PC-3 (cell line): ENCODE results near the gene PKIG. TPM values are rescaled to one million over a fixed set of nuclear protein-coding genes. Genes with fewer than 3 reads are reported as not detected.

Experiments
- ATAC-seq: fragments of 200-7000 bp; cut with Tn5 transposase; 2 replicates; pipeline ENCODE4 v1.9.1; 2020; ENCODE audit warnings: mild to moderate bottlenecking, moderate library complexity
- BruUV-seq: library from RNA; stranded (reverse); fragments of 400-500 nt; replicated peaks from 2 replicates; lab custom pipeline; 2021; lab: Mats Ljungman, UMichigan
- CTCF ChIA-PET: fragments of 300-600 bp; sonication (Branson Sonifier 250); formaldehyde crosslinking; loops from one replicate; lab custom pipeline; 2022; ENCODE audit warnings: antibody characterized with exemption; lab: Charles Lee
- POLR2A ChIA-PET: fragments of 300-600 bp; sonication (Branson Sonifier 250); formaldehyde crosslinking; loops from one replicate; lab custom pipeline; 2022; ENCODE audit warnings: antibody characterized with exemption; ENCODE audit not compliant: unreplicated experiment; lab: Charles Lee
- DNase-seq: peaks from one replicate; pipeline ENCODE4 v3.0.0-alpha.2; 2015
- H2AFZ ChIP-seq: fragments of 300-600 bp; sonication (generic); 2 replicates; pipeline ENCODE4 v1.6.0; 2016; ENCODE audit warnings: antibody characterized with exemption, low read length
- H3F3A ChIP-seq: fragments of 300-600 bp; sonication (generic); one replicate; pipeline ENCODE4 v1.6.0; 2017; ENCODE audit warnings: antibody characterized with exemption, low read length, control low read depth, mild to moderate bottlenecking; ENCODE audit not compliant: unreplicated experiment
- H3K27ac ChIP-seq: fragments of 300-600 bp; sonication (generic); 2 replicates; pipeline ENCODE4 v1.5.1; 2016; ENCODE audit warnings: mild to moderate bottlenecking, low read length
- H3K27me3 ChIP-seq: fragments of 300-600 bp; sonication (generic); 2 replicates; pipeline ENCODE4 v1.6.1; 2016; ENCODE audit warnings: low read length, mixed read lengths
- H3K36me3 ChIP-seq: fragments of 300-600 bp; sonication (generic); 2 replicates; pipeline ENCODE4 v1.6.1; 2016; ENCODE audit warnings: low read depth, mixed run types, low read length, mixed read lengths
- H3K4me1 ChIP-seq: fragments of 300-600 bp; sonication (generic); 2 replicates; pipeline ENCODE4 v1.5.1; 2016; ENCODE audit warnings: low read length; ENCODE audit not compliant: insufficient read depth
- H3K4me2 ChIP-seq: fragments of 300-600 bp; sonication (generic); 2 replicates; pipeline ENCODE4 v1.6.0; 2016; ENCODE audit warnings: low read length
- H3K4me3 ChIP-seq: fragments of 300-600 bp; sonication (generic); 2 replicates; pipeline ENCODE4 v1.5.1; 2016; ENCODE audit warnings: mild to moderate bottlenecking, low read length, mixed read lengths
- H3K79me2 ChIP-seq: fragments of 300-600 bp; sonication (generic); 2 replicates; pipeline ENCODE4 v1.6.1; 2017; ENCODE audit warnings: low read length, mixed read lengths
- H3K9ac ChIP-seq: fragments of 300-600 bp; sonication (generic); 2 replicates; pipeline ENCODE4 v1.6.0; 2016; ENCODE audit warnings: mild to moderate bottlenecking, low read length
- H3K9me2 ChIP-seq: fragments of 300-600 bp; sonication (generic); replicated peaks from 2 replicates; pipeline ENCODE4 v1.6.1; 2016; ENCODE audit warnings: mixed run types, low read length, mixed read lengths
- H3K9me3 ChIP-seq: fragments of 300-600 bp; sonication (generic); 2 replicates; pipeline ENCODE4 v1.6.1; 2016; ENCODE audit warnings: low read length, mixed read lengths
- H4K20me1 ChIP-seq: fragments of 300-600 bp; sonication (generic); 2 replicates; pipeline ENCODE4 v1.6.1; 2016; ENCODE audit warnings: low read length, mixed read lengths
- EZH2phosphoT487 ChIP-seq: fragments of 300-600 bp; sonication (generic); IDR thresholded peaks from 2 replicates; pipeline ENCODE4 v1.6.1; 2018; ENCODE audit warnings: mild to moderate bottlenecking, antibody characterized with exemption, low read length, borderline replicate concordance
- intact Hi-C: fragments of 100-400 bp; cut with micrococcal nuclease; formaldehyde crosslinking; loops from 2 replicates; pipeline ENCODE4 v1.9.0; 2023
- total RNA-seq: library from RNA; depleted of rRNA; stranded (reverse); fragments of >200 nt; gene quantifications from 2 replicates; pipeline ENCODE4 v1.2.3, GENCODE V29; 2014
- TF ChIP-seq, protein P1 (sequence below): fragments of 300-600 bp; sonication (generic); conservative IDR thresholded peaks from 2 replicates; pipeline ENCODE4 v1.5.1; 2017; ENCODE audit warnings: antibody characterized with exemption, low read depth, mild to moderate bottlenecking, low read length

The PKIG gene
- total RNA-seq, 1 experiment from 2014 or later = 47.5 TPM

DNA sequence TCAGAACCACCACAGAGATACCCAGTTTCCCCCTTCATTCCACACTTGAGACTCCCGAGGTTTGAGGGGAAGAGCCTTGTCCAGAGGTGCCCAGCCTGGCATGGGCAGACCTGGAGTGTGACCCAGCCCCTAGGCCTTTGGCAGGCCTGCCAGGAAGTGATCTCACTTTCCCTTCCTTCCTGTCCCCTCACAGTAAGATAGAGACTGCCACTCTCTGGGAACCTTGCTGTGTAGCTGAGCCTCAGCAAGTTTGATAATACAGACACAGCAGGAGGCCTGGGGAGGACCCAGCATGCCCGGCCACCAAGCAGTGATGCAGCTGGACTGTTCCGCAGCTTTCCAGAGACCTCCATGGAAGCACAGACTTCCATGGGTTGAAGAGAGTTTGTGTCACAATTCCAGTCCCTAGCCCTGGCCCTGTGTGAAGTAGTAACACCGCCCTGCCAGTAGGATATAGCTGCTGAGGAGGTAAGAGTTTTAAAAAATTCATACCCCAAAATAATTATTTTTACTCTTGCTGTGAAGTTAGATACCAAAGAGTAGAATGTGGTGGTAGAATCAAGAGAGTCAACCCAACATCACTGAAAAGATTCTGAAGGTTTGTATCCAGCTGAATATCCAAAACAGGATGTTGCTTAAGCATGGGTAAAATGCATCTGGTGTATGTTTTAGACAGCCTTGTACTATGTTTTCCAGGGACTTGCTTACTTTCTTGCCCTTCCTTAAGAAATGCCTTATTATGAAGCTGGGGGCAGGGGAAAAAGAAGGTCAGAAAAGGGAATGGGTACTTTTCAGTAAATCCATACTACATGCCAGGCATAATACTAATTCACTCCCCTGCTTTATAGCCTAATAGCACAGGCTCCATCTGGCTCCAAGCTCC is 16.3 kb downstream of the PKIG start:
- ChIA-PET CTCF (no interaction called here), POLR2A (no interaction called here)
- ATAC-seq (peak; percentile 47; the same call in 1 of the 2 replicates), DNase-seq (peak; percentile 26)
- no peaks in the 10 kb centered on the region for H4K20me1 ChIP-seq
- H2AFZ ChIP-seq = no peak overlapping the region
- peak overlapping the region; percentile 5; the same call in 1 of the 2 replicates for H3K9ac ChIP-seq
- H3K79me2 ChIP-seq = no peaks in the 10 kb centered on the region
- H3K36me3 ChIP-seq = no peaks in the 10 kb centered on the region
- intact Hi-C loops = no loop called here
- no peaks in the 10 kb centered on the region for H3F3A ChIP-seq
- no peak overlapping the region for H3K4me3 ChIP-seq
- H3K27me3 ChIP-seq = no peaks in the 10 kb centered on the region
- BruUV-seq = no TSS peak
- H3K4me2 ChIP-seq = no peak overlapping the region; the same call in 1 of the 2 replicates
- H3K9me3 ChIP-seq = no peaks in the 10 kb centered on the region
- peak overlapping the region; percentile 16; the same call in 1 of the 2 replicates for H3K27ac ChIP-seq
- no peaks in the 10 kb centered on the region for H3K9me2 ChIP-seq
- H3K4me1 ChIP-seq = peaks cover 50% of the 10 kb centered on the region
- TF ChIP-seq, protein P1, sequence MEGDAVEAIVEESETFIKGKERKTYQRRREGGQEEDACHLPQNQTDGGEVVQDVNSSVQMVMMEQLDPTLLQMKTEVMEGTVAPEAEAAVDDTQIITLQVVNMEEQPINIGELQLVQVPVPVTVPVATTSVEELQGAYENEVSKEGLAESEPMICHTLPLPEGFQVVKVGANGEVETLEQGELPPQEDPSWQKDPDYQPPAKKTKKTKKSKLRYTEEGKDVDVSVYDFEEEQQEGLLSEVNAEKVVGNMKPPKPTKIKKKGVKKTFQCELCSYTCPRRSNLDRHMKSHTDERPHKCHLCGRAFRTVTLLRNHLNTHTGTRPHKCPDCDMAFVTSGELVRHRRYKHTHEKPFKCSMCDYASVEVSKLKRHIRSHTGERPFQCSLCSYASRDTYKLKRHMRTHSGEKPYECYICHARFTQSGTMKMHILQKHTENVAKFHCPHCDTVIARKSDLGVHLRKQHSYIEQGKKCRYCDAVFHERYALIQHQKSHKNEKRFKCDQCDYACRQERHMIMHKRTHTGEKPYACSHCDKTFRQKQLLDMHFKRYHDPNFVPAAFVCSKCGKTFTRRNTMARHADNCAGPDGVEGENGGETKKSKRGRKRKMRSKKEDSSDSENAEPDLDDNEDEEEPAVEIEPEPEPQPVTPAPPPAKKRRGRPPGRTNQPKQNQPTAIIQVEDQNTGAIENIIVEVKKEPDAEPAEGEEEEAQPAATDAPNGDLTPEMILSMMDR = peak; percentile 33; the same call in 1 of the 2 replicates
- no peak for TF ChIP-seq EZH2phosphoT487

DNA sequence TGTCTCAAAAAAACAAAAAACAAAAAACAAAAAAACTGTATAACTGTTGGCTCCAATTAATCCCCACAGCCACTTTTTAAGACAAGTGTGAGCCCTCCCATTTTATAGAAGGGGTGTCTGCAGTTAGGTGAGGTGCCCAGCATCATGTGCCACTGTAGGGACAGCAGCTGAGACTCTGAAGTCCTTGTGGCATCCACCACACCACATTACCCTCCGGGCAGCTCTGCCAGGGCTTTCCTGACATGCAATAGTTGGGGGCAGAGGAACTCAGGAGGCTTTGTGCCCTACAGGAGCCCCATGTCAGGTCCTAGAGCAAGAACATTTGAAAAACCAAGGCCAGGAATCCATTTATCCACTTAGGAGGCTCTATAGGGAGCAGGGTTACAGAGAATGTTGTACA is 17.3 kb downstream of the PKIG start:
- H3K4me3 ChIP-seq = no peak overlapping the region
- no peak overlapping the region for H2AFZ ChIP-seq
- no peak for DNase-seq
- H3K9ac ChIP-seq = no peak overlapping the region
- H4K20me1 ChIP-seq = no peaks in the 10 kb centered on the region
- no TSS peak for BruUV-seq
- no peak for ATAC-seq
- no peak overlapping the region for H3K27ac ChIP-seq
- H3K9me3 ChIP-seq = no peaks in the 10 kb centered on the region
- no peaks in the 10 kb centered on the region for H3K36me3 ChIP-seq
- POLR2A ChIA-PET = no interaction called here
- TF ChIP-seq, protein P1 = no peak
- TF ChIP-seq EZH2phosphoT487 = no peak
- H3F3A ChIP-seq = no peaks in the 10 kb centered on the region
- CTCF ChIA-PET = no interaction called here
- no peaks in the 10 kb centered on the region for H3K79me2 ChIP-seq
- no peak overlapping the region for H3K4me2 ChIP-seq
- no peaks in the 10 kb centered on the region for H3K27me3 ChIP-seq
- H3K4me1 ChIP-seq = peaks cover 39% of the 10 kb centered on the region
- intact Hi-C loops = no loop called here
- no peaks in the 10 kb centered on the region for H3K9me2 ChIP-seq

DNA sequence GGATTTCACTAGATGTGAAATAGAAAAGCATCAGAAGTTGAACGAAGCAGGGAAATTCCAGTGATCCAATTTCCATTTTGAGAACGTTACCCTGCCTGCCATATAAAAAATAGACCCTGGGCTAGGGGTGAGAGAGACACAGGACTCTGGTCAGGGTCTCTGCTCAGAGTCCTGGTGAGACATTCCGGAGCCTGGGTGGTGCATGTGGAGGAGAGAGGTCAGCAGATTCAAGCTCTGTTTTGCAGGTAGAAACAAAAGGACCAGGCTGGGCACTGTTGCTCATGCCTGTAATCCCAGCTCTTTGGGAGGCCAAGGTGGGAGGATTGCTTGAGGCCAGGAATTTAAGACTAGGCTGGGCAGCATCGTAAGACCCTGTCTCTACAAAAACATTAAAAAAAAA is 17.9 kb downstream of the PKIG start:
- H4K20me1 ChIP-seq = no peaks in the 10 kb centered on the region
- no peaks in the 10 kb centered on the region for H3K36me3 ChIP-seq
- ChIA-PET CTCF (no interaction called here), POLR2A (no interaction called here)
- no peak overlapping the region for H3K4me2 ChIP-seq
- H3K9me2 ChIP-seq = no peaks in the 10 kb centered on the region
- H3K4me1 ChIP-seq = peaks cover 34% of the 10 kb centered on the region
- ATAC-seq = no peak
- intact Hi-C loops = no loop called here
- no peaks in the 10 kb centered on the region for H3K79me2 ChIP-seq
- no peak overlapping the region for H2AFZ ChIP-seq
- H3K9ac ChIP-seq = no peak overlapping the region
- TF ChIP-seq, protein P1 = no peak
- H3K27ac ChIP-seq = no peak overlapping the region
- H3K27me3 ChIP-seq = no peaks in the 10 kb centered on the region
- BruUV-seq = no TSS peak
- H3F3A ChIP-seq = no peaks in the 10 kb centered on the region
- no peak for DNase-seq
- H3K4me3 ChIP-seq = no peak overlapping the region
- H3K9me3 ChIP-seq = no peaks in the 10 kb centered on the region
